ENCODE data around the gene PHACTR1.
A peak's percentile ranks its signal among the peaks of the same experiment; 100 is the strongest.
"Not testable (repeated sequence)": the region's sequence is repeated elsewhere in the genome, so short reads cannot be mapped to it uniquely, and the experiment has no call there.

PHACTR1 gene

GRCh38 chr6:13120483-13121482 is 404.2 kb downstream of the PHACTR1 start:
- no peak for DNase-seq

- no peak for DNase-seq
Observed at GRCh38 chr6:13124131-13124530, 407.6 kb downstream of the PHACTR1 start.

- no peak for DNase-seq
Observed at GRCh38 chr6:13125841-13126240, 409.3 kb downstream of the PHACTR1 start.

GRCh38 chr6:13131935-13132661 is 415.5 kb downstream of the PHACTR1 start:
- no peak for DNase-seq

GRCh38 chr6:13133894-13134293 is 417.3 kb downstream of the PHACTR1 start:
- not testable (repeated sequence) for DNase-seq

GRCh38 chr6:13135152-13135551 is 418.6 kb downstream of the PHACTR1 start:
- DNase-seq = no peak

- no peak for DNase-seq
Observed at GRCh38 chr6:13139119-13139518, 422.6 kb downstream of the PHACTR1 start.

GRCh38 chr6:13140980-13141379 is 424.4 kb downstream of the PHACTR1 start:
- no peak for DNase-seq

- peak; percentile 11 to 31 for DNase-seq
Observed at GRCh38 chr6:13141387-13141786, 424.8 kb downstream of the PHACTR1 start.

GRCh38 chr6:13142611-13143010 is 426.0 kb downstream of the PHACTR1 start:
- no peak for DNase-seq

- DNase-seq = no peak
Observed at GRCh38 chr6:13146442-13146841, 429.9 kb downstream of the PHACTR1 start.

GRCh38 chr6:13147376-13147775 is 430.8 kb downstream of the PHACTR1 start:
- DNase-seq = no peak

GRCh38 chr6:13147782-13148181 is 431.2 kb downstream of the PHACTR1 start:
- DNase-seq = no peak

- no peak for DNase-seq
Observed at GRCh38 chr6:13152764-13153163, 436.2 kb downstream of the PHACTR1 start.

- DNase-seq = no peak
Observed at GRCh38 chr6:13156381-13156780, 439.8 kb downstream of the PHACTR1 start.

GRCh38 chr6:13157293-13157692 is 440.7 kb downstream of the PHACTR1 start:
- DNase-seq = no peak

GRCh38 chr6:13159300-13159699 is 442.7 kb downstream of the PHACTR1 start:
- DNase-seq = peak; percentile 54 to 67

- not testable (repeated sequence) for DNase-seq
Observed at GRCh38 chr6:13159822-13160221, 443.3 kb downstream of the PHACTR1 start.

- peak; percentile 14 to 19 for DNase-seq
Observed at GRCh38 chr6:13163161-13163944, 446.8 kb downstream of the PHACTR1 start.

GRCh38 chr6:13164291-13164690 is 447.7 kb downstream of the PHACTR1 start:
- no peak for DNase-seq

- no peak for DNase-seq
Observed at GRCh38 chr6:13165502-13166172, 449.1 kb downstream of the PHACTR1 start.

- DNase-seq = no peak
Observed at GRCh38 chr6:13166269-13166668, 449.7 kb downstream of the PHACTR1 start.

All from inflammatory macrophage treated with lipopolysaccharide for 1 hour (primary cell).